Uterus (tissue), 2 donors: ENCODE results near the gene SLC7A5.

Experiments used
- POLR2A ChIP-seq, 2 donors: fragments of 450-650 bp; IDR thresholded peaks; one replicate each; pipeline ENCODE4 v1.6.1; 2016; ENCODE audit warnings: antibody characterized with exemption in 2 of 2, mild to moderate bottlenecking in 1 of 2, moderate library complexity in 1 of 2
- TF ChIP-seq, protein P1 (sequence below), 4 experiments: fragments of 200-600 bp in 2 of 4; fragments of 450-650 bp in 2 of 4; sonication (generic) in 2 of 4; IDR thresholded peaks; one replicate each; pipeline ENCODE4 v1.5.1; 2016 to 2019; ENCODE audit warnings: antibody characterized with exemption in 4 of 4, mild to moderate bottlenecking in 2 of 4, moderate library complexity in 1 of 4

DNA sequence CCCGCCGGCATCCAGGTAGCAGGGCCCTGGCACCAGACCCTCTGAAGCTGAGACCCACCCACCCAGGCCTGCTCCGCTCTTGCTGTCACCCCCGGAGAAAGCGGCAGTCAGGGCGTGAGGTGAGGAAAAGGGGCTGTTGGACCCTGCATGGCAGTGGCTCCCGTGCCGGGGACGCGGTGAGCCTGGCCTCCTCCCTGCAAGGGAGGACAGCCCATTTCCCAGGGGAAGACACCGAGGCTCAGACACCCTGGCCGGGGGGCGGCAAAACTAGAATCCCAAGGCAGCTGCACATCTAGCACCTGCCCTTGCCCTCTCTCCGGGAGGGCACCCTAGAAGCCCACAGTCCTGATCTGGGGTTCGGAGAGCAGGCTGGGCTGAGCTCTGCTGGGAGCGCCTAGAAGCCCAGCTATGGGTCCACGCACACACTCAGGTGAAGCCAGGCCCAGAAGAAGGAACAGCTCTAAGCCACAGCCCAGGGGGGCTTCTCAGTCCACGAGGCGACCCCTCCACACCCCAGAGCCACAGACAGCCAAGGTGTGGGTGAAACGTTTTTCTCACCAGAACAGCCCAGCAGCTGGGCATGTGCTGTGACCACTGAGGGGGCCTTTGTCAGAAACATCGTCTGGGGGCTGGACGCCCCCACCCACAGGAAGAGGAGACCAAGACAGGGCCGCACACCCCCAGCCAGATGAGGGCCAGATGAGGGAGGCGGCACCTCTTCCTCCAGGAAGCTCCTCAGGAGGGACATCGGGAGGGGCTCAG, 22.4 kb downstream of the SLC7A5 start:
- TF ChIP-seq, protein P1, sequence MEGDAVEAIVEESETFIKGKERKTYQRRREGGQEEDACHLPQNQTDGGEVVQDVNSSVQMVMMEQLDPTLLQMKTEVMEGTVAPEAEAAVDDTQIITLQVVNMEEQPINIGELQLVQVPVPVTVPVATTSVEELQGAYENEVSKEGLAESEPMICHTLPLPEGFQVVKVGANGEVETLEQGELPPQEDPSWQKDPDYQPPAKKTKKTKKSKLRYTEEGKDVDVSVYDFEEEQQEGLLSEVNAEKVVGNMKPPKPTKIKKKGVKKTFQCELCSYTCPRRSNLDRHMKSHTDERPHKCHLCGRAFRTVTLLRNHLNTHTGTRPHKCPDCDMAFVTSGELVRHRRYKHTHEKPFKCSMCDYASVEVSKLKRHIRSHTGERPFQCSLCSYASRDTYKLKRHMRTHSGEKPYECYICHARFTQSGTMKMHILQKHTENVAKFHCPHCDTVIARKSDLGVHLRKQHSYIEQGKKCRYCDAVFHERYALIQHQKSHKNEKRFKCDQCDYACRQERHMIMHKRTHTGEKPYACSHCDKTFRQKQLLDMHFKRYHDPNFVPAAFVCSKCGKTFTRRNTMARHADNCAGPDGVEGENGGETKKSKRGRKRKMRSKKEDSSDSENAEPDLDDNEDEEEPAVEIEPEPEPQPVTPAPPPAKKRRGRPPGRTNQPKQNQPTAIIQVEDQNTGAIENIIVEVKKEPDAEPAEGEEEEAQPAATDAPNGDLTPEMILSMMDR (IDR thresholded peaks at IDR 0.05) = no peak
- TF ChIP-seq POLR2A (IDR thresholded peaks at IDR 0.05) = no peak
